Central memory CD8-positive, alpha-beta T cell (primary cell): ENCODE data around the gene ARHGEF26.

Experiments
- ATAC-seq: fragments of 150-1000 bp; cut with Tn5 transposase; replicated peaks from 2 replicates; pipeline ENCODE4 v1.10.0; 2022; ENCODE audit warnings: mild to moderate bottlenecking, moderate FRiP score, moderate number of reproducible peaks; ENCODE audit not compliant: poor library complexity, severe bottlenecking; ENCODE audit errors: extremely low read depth
- DNase-seq, 2 donors: peaks; one replicate each; pipeline ENCODE4 v3.0.0; 2021; ENCODE audit warnings: low spot score in 2 of 2
- H3K27ac Mint-ChIP-seq: one replicate; pipeline ENCODE4 v1.8.0; 2022; ENCODE audit warnings: low read depth, mild to moderate bottlenecking, moderate library complexity, mixed read lengths
- H3K27me3 Mint-ChIP-seq: one replicate; pipeline ENCODE4 v1.8.0; 2022; ENCODE audit warnings: mixed read lengths
- H3K36me3 Mint-ChIP-seq: one replicate; pipeline ENCODE4 v1.8.0; 2022; ENCODE audit warnings: mild to moderate bottlenecking, moderate library complexity, mixed read lengths; ENCODE audit not compliant: insufficient read depth
- H3K4me1 Mint-ChIP-seq: one replicate; pipeline ENCODE4 v1.8.0; 2022; ENCODE audit warnings: mixed read lengths
- H3K4me3 Mint-ChIP-seq: one replicate; pipeline ENCODE4 v1.8.0; 2022; ENCODE audit warnings: mild to moderate bottlenecking, moderate library complexity, mixed read lengths
- H3K9me3 Mint-ChIP-seq: one replicate; pipeline ENCODE4 v1.8.0; 2022; ENCODE audit warnings: mixed read lengths

Gene ARHGEF26

DNA sequence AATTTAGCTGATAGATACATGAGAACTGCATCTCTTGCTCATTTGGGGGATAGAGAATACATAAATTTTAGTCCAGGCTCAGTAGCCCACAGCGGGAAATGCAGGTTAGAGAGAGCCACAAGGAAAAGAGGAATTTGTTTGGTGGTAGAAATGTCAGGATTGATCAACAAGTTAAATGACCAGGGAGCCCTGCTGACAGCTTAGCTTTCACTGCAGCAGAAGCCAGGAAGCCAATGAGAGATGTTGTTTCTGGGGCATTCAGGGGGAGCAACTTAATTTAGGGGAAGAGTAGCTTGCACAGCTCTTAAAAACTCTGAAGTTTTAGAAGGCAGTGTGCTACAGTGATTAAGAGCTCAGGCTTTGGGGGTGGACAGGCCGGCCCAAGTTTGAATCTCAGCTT lies 22.7 kb downstream of the ARHGEF26 start:
- Mint-ChIP-seq H3K27ac (no peak overlapping the region), H3K4me1 (no peaks in the 10 kb centered on the region), H3K9me3 (no peaks in the 10 kb centered on the region), H3K36me3 (no peaks in the 10 kb centered on the region), H3K4me3 (no peak overlapping the region), H3K27me3 (peaks cover 16% of the 10 kb centered on the region)
- no peak for DNase-seq
- ATAC-seq = no peak

DNA sequence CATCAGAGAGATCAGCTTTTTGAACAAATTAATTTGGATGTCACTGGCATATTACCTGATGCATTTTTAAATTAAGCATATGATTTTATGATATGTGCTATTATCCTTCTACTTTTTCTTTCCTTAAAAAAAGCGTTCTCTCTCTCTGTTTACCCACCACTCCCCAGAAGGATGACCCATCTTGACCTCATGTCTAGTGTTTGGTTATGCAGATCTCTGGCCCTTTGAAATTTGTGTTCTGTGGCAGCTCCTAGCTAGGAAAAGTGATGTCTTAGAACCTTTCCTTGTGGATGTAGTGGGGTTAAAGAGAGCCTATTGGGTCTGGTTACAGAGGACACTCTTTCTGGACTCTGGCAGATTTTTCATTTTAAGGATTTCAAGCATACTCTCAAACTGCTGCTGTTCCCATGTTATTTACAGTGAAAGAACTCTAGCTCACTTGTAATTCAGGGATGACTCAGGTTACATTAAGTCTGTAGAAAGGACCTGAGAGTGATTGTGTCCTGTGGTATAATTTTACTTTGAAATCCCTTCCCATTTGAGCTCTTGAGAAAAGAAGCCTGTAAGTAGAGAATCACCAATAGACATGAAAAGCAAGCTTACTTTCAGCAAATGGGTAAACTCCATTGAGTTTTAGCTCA lies 23.8 kb downstream of the ARHGEF26 start:
- no peak for DNase-seq
- H3K36me3 Mint-ChIP-seq = no peaks in the 10 kb centered on the region
- no peak overlapping the region for H3K4me3 Mint-ChIP-seq
- H3K27ac Mint-ChIP-seq = no peak overlapping the region
- ATAC-seq = no peak
- peaks cover 9% of the 10 kb centered on the region for H3K27me3 Mint-ChIP-seq
- H3K4me1 Mint-ChIP-seq = no peaks in the 10 kb centered on the region
- H3K9me3 Mint-ChIP-seq = no peaks in the 10 kb centered on the region

DNA sequence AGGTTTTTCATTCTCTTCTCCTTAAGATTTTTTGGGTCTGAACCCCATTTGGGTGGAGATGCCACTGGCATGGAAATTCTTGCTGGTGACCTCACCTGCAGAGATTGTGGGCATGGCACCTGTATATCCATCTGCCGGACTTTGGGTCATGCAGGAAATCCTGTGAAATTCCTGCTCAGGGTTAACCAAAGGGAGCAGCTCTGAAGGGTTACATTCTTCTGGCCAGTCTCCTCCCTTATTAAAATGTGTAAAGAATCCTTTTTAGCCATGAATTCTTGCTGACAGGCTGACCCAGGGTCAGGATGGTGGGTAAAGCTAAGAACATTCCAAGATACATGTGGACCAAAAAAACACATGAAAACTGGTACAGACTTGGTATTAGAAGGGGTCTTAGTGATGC lies 27.4 kb downstream of the ARHGEF26 start:
- Mint-ChIP-seq H3K27me3 (peaks cover 12% of the 10 kb centered on the region), H3K36me3 (no peaks in the 10 kb centered on the region), H3K4me1 (no peaks in the 10 kb centered on the region), H3K4me3 (no peak overlapping the region), H3K9me3 (no peaks in the 10 kb centered on the region), H3K27ac (no peak overlapping the region)
- DNase-seq (no peak), ATAC-seq (no peak)

DNA sequence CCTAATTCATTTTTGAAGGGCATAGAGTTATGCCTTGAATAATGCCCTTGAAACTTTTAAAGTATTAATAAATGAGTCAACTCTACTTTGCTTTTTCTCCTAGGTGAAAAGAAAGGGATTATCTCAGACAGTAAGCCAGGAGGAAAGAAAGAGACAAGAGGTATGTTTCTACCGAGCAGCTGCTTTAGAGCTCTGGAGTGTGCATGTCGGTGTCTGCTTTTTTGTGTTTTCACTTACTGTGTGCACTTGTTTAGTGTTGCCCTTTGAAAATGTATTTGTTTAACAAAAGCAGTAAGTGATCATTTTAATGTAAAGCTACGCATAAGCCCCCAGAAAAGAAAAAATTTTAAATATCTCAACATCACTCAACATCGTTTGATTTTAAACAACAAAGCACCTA lies 28.1 kb downstream of the ARHGEF26 start:
- Mint-ChIP-seq H3K36me3 (no peaks in the 10 kb centered on the region), H3K27ac (no peak overlapping the region), H3K4me1 (no peaks in the 10 kb centered on the region), H3K27me3 (peaks cover 12% of the 10 kb centered on the region), H3K4me3 (no peak overlapping the region), H3K9me3 (no peaks in the 10 kb centered on the region)
- DNase-seq (no peak), ATAC-seq (no peak)

DNA sequence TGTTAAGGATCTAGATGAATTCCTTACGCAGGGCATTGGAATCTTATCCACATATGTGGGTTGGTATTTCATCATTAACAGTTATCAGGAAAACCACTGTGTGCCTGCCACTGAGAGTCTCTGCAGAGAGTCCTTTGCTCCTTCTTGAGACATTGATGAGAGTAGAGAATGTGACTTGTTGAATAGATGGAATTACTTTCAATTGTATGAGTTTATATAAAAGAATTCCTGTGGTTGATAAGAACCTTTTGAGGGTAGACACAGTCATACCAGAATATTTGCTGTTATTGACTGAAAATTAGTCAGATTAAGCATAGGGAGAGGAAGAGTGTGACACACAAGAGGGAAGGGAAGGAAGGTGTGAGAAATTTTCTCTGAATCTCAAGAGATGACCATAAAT lies 30.8 kb downstream of the ARHGEF26 start:
- H3K27me3 Mint-ChIP-seq = peaks cover 27% of the 10 kb centered on the region
- ATAC-seq (no peak), DNase-seq (no peak)
- H3K9me3 Mint-ChIP-seq = no peaks in the 10 kb centered on the region
- H3K4me1 Mint-ChIP-seq = no peaks in the 10 kb centered on the region
- no peak overlapping the region for H3K27ac Mint-ChIP-seq
- H3K36me3 Mint-ChIP-seq = no peaks in the 10 kb centered on the region
- H3K4me3 Mint-ChIP-seq = no peak overlapping the region

DNA sequence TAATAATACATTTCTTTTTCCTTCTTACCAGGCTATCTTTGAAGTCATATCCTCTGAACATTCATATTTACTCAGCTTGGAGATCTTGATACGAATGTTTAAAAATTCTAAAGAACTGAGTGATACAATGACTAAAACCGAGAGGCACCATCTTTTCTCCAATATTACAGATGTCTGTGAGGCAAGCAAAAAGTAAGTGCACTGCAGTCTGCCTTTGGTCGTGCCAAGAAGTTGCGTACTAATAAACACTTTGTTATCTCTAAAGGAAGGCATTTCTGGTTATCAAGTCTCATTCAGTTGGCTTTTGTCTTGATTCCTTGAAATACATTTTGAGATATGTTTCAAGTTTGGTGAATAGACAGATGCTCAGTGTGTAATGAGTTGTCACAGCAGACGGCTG lies 31.6 kb downstream of the ARHGEF26 start:
- no peaks in the 10 kb centered on the region for H3K9me3 Mint-ChIP-seq
- H3K4me1 Mint-ChIP-seq = no peaks in the 10 kb centered on the region
- DNase-seq = no peak
- no peak overlapping the region for H3K4me3 Mint-ChIP-seq
- no peak for ATAC-seq
- H3K36me3 Mint-ChIP-seq = no peaks in the 10 kb centered on the region
- H3K27me3 Mint-ChIP-seq = peaks cover 35% of the 10 kb centered on the region
- H3K27ac Mint-ChIP-seq = no peak overlapping the region

DNA sequence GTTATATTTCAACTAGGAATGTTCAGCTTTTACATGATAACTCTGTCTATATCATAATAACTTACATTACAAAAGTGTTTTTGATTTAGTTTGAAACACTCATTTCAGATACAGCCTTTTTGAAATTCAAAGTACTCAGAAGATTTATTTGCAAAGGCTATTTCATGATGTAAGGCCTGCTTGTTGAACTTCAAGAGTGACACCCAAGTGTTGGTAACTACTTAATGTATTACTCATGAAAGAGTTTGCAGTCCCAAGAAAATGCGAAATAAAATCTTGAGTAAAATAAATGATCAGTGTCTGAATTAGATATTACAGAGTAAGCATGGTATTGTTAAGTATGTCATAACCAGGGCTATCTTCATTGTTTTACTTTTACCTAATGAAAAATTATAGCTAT lies 35.3 kb downstream of the ARHGEF26 start:
- Mint-ChIP-seq H3K4me1 (no peaks in the 10 kb centered on the region), H3K36me3 (no peaks in the 10 kb centered on the region), H3K27me3 (peaks cover 46% of the 10 kb centered on the region)

DNA sequence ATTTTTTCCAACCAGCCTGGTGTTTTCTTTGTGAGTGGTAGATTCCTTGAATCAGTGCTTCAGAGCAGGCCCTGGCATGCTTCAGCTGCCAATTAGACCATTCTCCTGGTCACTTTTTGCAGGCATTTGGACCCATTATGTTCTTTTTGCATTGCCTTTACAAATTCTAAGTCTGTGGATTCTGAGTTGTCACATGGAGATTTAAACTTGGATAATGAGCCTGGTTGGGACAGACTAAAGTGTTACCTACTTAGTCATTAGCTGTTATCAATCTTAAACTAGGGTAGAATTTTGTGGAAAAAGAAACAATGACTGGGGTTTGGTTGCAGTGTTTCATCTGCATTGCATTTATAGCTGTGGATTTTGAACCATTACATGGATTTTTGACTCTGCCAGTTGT lies 40.6 kb downstream of the ARHGEF26 start:
- Mint-ChIP-seq H3K36me3 (no peaks in the 10 kb centered on the region), H3K27ac (no peak overlapping the region), H3K4me1 (no peaks in the 10 kb centered on the region), H3K9me3 (no peaks in the 10 kb centered on the region), H3K27me3 (peaks cover 31% of the 10 kb centered on the region), H3K4me3 (no peak overlapping the region)
- ATAC-seq (no peak), DNase-seq (no peak)

More for the DNA sequence above, 35.3 kb downstream of the ARHGEF26 start:
- H3K27ac Mint-ChIP-seq = no peak overlapping the region
- no peak overlapping the region for H3K4me3 Mint-ChIP-seq
- DNase-seq (no peak), ATAC-seq (no peak)
- H3K9me3 Mint-ChIP-seq = no peaks in the 10 kb centered on the region

DNA sequence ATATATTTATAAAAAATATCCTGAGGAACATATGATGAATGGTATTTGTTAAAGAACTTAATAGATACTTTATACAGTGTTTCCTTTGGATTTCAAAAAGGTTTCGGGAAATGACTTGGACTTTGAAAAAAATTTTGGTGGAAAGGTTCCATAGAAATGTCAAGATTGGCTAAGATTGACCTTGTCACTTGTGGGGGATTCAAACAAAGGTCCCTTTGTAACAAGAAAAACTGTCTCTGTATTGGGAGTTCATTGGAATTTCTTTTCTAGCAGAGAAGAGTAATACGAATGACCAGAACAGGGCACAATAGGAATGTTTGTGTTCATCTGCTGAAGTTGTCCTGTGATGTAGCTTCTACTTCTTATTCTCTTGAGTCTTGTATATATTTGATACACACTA lies 43.2 kb downstream of the ARHGEF26 start:
- Mint-ChIP-seq H3K9me3 (no peaks in the 10 kb centered on the region), H3K36me3 (no peaks in the 10 kb centered on the region), H3K27ac (no peak overlapping the region), H3K4me1 (no peaks in the 10 kb centered on the region), H3K27me3 (peaks cover 23% of the 10 kb centered on the region), H3K4me3 (no peak overlapping the region)
- DNase-seq (no peak), ATAC-seq (no peak)

DNA sequence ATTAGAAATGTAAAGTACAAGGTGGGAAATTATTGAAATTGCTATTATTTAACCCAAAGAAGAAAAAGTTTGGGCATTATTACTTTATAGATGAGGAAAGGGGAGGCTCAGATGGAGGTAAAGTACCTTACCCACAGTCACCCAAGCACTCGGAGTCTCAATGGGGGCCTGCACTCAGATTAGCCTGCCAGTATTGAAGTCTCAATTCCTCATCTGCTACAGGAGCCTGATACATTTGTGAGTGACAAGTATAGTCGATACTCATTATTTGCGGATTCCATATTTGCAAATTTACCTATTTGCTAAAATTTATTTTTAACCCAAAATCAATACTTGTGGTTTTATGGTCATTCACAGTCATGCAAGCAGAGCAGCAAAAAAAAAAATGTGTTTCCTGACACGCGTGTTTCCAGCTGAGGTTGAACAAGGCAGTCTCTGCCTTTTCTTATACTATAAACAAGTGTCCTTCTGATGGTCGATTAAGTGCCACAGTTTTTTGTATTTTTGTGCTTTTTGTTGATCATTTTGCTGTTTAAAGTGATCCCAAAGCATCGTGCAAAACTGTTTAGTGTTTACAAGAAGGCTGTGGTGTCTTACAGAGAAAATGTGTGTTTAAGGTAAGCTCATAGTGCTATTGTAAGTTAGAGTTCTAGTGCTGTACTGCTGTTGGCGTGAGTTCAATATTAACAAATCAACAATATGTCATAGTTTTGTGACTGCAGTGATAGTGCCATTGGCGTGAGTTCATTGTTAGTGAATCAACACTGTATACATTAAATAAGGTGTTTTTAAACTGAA lies 48.0 kb downstream of the ARHGEF26 start:
- Mint-ChIP-seq H3K4me1 (no peaks in the 10 kb centered on the region), H3K27me3 (peaks cover 29% of the 10 kb centered on the region), H3K9me3 (no peaks in the 10 kb centered on the region), H3K36me3 (no peaks in the 10 kb centered on the region), H3K4me3 (no peak overlapping the region), H3K27ac (no peak overlapping the region)
- DNase-seq = no peak
- ATAC-seq = no peak

DNA sequence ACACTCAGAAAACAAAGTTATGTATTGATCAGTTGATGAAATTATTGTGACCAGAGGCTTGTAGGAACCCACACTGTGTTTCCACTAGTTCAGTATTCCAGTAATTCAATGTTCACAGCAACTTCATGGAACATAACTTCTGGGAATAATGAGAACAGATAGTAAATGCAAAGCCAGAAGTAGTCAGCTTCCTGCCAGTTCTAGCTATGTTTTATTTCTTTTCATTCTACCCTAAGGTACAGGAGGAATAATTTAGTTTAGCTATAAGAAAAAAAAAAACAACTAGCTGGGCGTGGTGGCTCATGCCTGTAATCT lies 48.6 kb downstream of the ARHGEF26 start:
- DNase-seq (no peak), ATAC-seq (no peak)
- Mint-ChIP-seq H3K27ac (no peak overlapping the region), H3K9me3 (no peaks in the 10 kb centered on the region), H3K36me3 (no peaks in the 10 kb centered on the region), H3K4me1 (no peaks in the 10 kb centered on the region), H3K4me3 (no peak overlapping the region), H3K27me3 (peaks cover 29% of the 10 kb centered on the region)

DNA sequence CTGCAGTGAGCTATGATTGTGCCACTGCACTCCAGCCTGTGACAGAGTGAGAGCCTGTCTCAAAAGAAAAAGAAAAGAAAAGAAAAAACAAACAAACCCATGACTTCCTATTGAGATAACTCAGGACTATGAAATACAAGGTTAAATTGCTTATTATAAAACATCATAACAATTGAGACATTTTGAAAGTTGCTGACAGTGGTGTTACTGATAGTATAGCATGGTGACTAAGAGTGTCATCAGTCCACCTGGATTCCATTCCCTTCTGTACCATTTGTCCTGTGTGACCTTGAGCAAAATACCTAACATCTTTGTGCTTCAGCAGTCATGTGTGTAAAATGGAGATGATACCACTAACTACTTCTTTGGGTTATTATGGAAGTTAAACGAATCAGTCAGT lies 49.1 kb downstream of the ARHGEF26 start:
- Mint-ChIP-seq H3K4me3 (no peak overlapping the region), H3K27me3 (peaks cover 29% of the 10 kb centered on the region)

DNA sequence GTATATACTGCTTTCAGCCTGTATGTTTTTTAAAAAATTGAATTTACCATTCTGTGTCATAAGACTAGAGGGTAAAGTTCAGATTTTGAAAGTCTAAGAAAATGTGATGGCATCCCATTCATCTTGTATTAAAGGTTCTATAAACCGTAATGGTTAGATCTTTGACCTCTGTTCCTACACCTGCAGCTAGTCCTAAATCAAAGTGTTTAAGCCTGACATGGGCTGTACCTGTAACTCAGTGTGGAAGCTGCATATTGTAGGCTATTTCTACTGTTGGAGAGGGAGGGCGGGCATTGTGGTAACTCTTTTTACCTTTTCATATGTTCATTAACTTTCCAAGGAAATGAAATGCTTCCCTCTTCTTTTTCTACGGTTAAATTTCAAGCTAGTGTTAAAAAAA lies 53.9 kb downstream of the ARHGEF26 start:
- H3K36me3 Mint-ChIP-seq = no peaks in the 10 kb centered on the region
- DNase-seq (no peak), ATAC-seq (no peak)
- no peaks in the 10 kb centered on the region for H3K9me3 Mint-ChIP-seq
- H3K4me1 Mint-ChIP-seq = no peaks in the 10 kb centered on the region
- no peak overlapping the region for H3K27ac Mint-ChIP-seq
- no peak overlapping the region for H3K4me3 Mint-ChIP-seq
- peaks cover 14% of the 10 kb centered on the region for H3K27me3 Mint-ChIP-seq

More for the DNA sequence above, 49.1 kb downstream of the ARHGEF26 start:
- H3K9me3 Mint-ChIP-seq = no peaks in the 10 kb centered on the region
- no peaks in the 10 kb centered on the region for H3K36me3 Mint-ChIP-seq
- no peaks in the 10 kb centered on the region for H3K4me1 Mint-ChIP-seq
- DNase-seq (no peak), ATAC-seq (no peak)
- H3K27ac Mint-ChIP-seq = no peak overlapping the region
